A549 (cell line): Measurements from ENCODE around the gene RUNX2. TPM values are rescaled to one million over a fixed set of nuclear protein-coding genes. Genes with fewer than 3 reads are reported as not detected.

Experiments
- ATAC-seq, 2 experiments: fragments of 200-7000 bp in 1 of 2; fragments of >200 bp in 1 of 2; cut with Nextera tagmentation in 1 of 2; cut with Tn5 transposase in 1 of 2; 3 replicates each; pipeline versions ENCODE4 v1.8.0 to v1.9.1; 2018 to 2020; ENCODE audit warnings: mild to moderate bottlenecking in 1 of 2, moderate library complexity in 1 of 2
- CTCF ChIA-PET: fragments of 300-600 bp; sonication (Branson Sonifier 250); formaldehyde crosslinking; extraction: SDS; loops from one replicate; lab custom pipeline; 2021; ENCODE audit warnings: antibody characterized with exemption, inconsistent platforms; lab: Yijun Ruan, JAX
- POLR2A ChIA-PET: fragments of 350-600 bp; formaldehyde crosslinking; extraction: SDS; loops from one replicate; lab custom pipeline; 2021; ENCODE audit warnings: antibody characterized with exemption, inconsistent platforms; lab: Yijun Ruan, JAX
- DNase-seq, 2 experiments: peaks; one replicate each; pipeline versions ENCODE4 v3.0.0 to v3.0.0-alpha.2; 2011 to 2016; ENCODE audit warnings: low read depth in 1 of 2, low spot score in 1 of 2
- FAIRE-seq: peaks from 2 replicates; lab custom pipeline; 2011; peaks lifted over from hg19 to GRCh38; lab: Jason Lieb, UNC
- H3K27ac ChIP-seq, 2 experiments: fragments of >200 bp; sonication (Bioruptor Twin); formaldehyde crosslinking; 3 replicates each; pipeline ENCODE4 v1.5.1; 2016 to 2017
- H3K4me1 ChIP-seq: fragments of >200 bp; sonication (Bioruptor Twin); formaldehyde crosslinking; 3 replicates; pipeline ENCODE4 v1.6.1; 2016
- H3K4me2 ChIP-seq: fragments of >200 bp; sonication (Bioruptor Twin); formaldehyde crosslinking; 3 replicates; pipeline ENCODE4 v1.6.1; 2016
- H3K4me3 ChIP-seq: fragments of >200 bp; sonication (Bioruptor Twin); formaldehyde crosslinking; 3 replicates; pipeline ENCODE4 v1.5.1; 2016
- H3K9me3 ChIP-seq: fragments of >200 bp; sonication (Bioruptor Twin); formaldehyde crosslinking; 3 replicates; pipeline ENCODE4 v1.6.1; 2016
- ATOH8 ChIP-seq: fragments of 250-450 bp; sonication (Bioruptor Pico); IDR thresholded peaks from 2 replicates; pipeline ENCODE4 v1.5.0; 2020; ENCODE audit warnings: low read depth, mild to moderate bottlenecking, moderate library complexity
- CBX2 ChIP-seq: fragments of 200-600 bp; sonication (generic); IDR thresholded peaks from 2 replicates; pipeline ENCODE4 v1.6.1; 2016; ENCODE audit warnings: low read depth, mild to moderate bottlenecking, borderline replicate concordance
- CBX8 ChIP-seq: fragments of 200-600 bp; sonication (generic); IDR thresholded peaks from 2 replicates; pipeline ENCODE4 v1.6.1; 2016
- CTCF ChIP-seq: fragments of >200 bp; sonication (Bioruptor Twin); formaldehyde crosslinking; IDR thresholded peaks from 3 replicates; pipeline ENCODE4 v1.5.1; 2016
- FOSB ChIP-seq: fragments of 250-450 bp; sonication (Bioruptor Pico); IDR thresholded peaks from 2 replicates; pipeline ENCODE4 v1.5.0; 2020; ENCODE audit warnings: mild to moderate bottlenecking, moderate library complexity
- GATA3 ChIP-seq: IDR thresholded peaks from 2 replicates; pipeline ENCODE4 v1.6.1; 2012; ENCODE audit warnings: borderline replicate concordance
- HEYL ChIP-seq: fragments of 250-450 bp; sonication (Bioruptor Pico); IDR thresholded peaks from 2 replicates; pipeline ENCODE4 v1.8.0; 2021; ENCODE audit warnings: mild to moderate bottlenecking, moderate library complexity
- HMGXB4 ChIP-seq: fragments of 250-450 bp; sonication (Bioruptor Pico); IDR thresholded peaks from 2 replicates; pipeline ENCODE4 v1.5.0; 2021; ENCODE audit warnings: mild to moderate bottlenecking, moderate library complexity, borderline replicate concordance
- HOXA7 ChIP-seq: fragments of 250-450 bp; sonication (Bioruptor Pico); IDR thresholded peaks from 2 replicates; pipeline ENCODE4 v1.5.0; 2020; ENCODE audit warnings: mild to moderate bottlenecking, moderate library complexity
- JUNB ChIP-seq: fragments of >200 bp; sonication (Bioruptor Twin); formaldehyde crosslinking; IDR thresholded peaks from 2 replicates; pipeline ENCODE4 v1.6.1; 2016
- MAFK ChIP-seq: fragments of 450-650 bp; IDR thresholded peaks from 2 replicates; pipeline ENCODE4 v1.6.1; 2014; ENCODE audit not compliant: partially characterized antibody
- MYC ChIP-seq: IDR thresholded peaks from 2 replicates; pipeline ENCODE4 v1.6.1; 2012; ENCODE audit warnings: mild to moderate bottlenecking, inconsistent platforms, low read length, improper control_type of control experiment, borderline replicate concordance
- NPAS2 ChIP-seq: fragments of 250-450 bp; sonication (Bioruptor Pico); IDR thresholded peaks from 2 replicates; pipeline ENCODE4 v1.8.0; 2022; ENCODE audit warnings: mild to moderate bottlenecking, moderate library complexity, borderline replicate concordance
- NR3C1 ChIP-seq: fragments of >200 bp; sonication (Bioruptor Twin); formaldehyde crosslinking; IDR thresholded peaks from 3 replicates; pipeline ENCODE4 v1.6.1; 2017
- RAD21 ChIP-seq, 2 experiments: fragments of >200 bp in 1 of 2; sonication (Bioruptor Twin) in 1 of 2; formaldehyde crosslinking in 1 of 2; IDR thresholded peaks in 1 of 2; conservative IDR thresholded peaks in 1 of 2; 2 replicates in 1 of 2; 3 replicates in 1 of 2; pipeline ENCODE4 v1.6.1; 2012 to 2018; ENCODE audit warnings: inconsistent platforms in 1 of 2
- RCOR1 ChIP-seq: fragments of 150-350 bp; IDR thresholded peaks from 2 replicates; pipeline ENCODE4 v1.6.1; 2014; ENCODE audit warnings: antibody characterized with exemption, low read length, low read depth
- RFX5 ChIP-seq: fragments of 450-650 bp; IDR thresholded peaks from 2 replicates; pipeline ENCODE4 v1.7.1; 2014; ENCODE audit warnings: antibody characterized with exemption, mild to moderate bottlenecking, moderate library complexity
- RNF2 ChIP-seq: fragments of 200-600 bp; sonication (generic); IDR thresholded peaks from 2 replicates; pipeline ENCODE4 v1.6.1; 2016; ENCODE audit warnings: low read depth, mild to moderate bottlenecking, antibody characterized with exemption, moderate library complexity, borderline replicate concordance
- SMC3 ChIP-seq: fragments of >200 bp; sonication (Bioruptor Twin); formaldehyde crosslinking; IDR thresholded peaks from 3 replicates; pipeline ENCODE4 v1.6.1; 2018; ENCODE audit warnings: inconsistent platforms
- SREBF2 ChIP-seq: fragments of 450-650 bp; IDR thresholded peaks from 2 replicates; pipeline ENCODE4 v1.6.1; 2014; ENCODE audit warnings: mild to moderate bottlenecking, moderate library complexity
- TFCP2L1 ChIP-seq: fragments of 250-450 bp; sonication (Bioruptor Pico); IDR thresholded peaks from 2 replicates; pipeline ENCODE4 v1.5.0; 2021; ENCODE audit warnings: mild to moderate bottlenecking
- TP53 ChIP-seq: fragments of 250-450 bp; sonication (Bioruptor Pico); IDR thresholded peaks from 2 replicates; pipeline ENCODE4 v1.5.0; 2021; ENCODE audit warnings: mild to moderate bottlenecking, moderate library complexity
- ZNF302 ChIP-seq: fragments of 250-450 bp; sonication (Bioruptor Pico); IDR thresholded peaks from 2 replicates; pipeline ENCODE4 v1.9.0; 2021; ENCODE audit warnings: inconsistent platforms, mild to moderate bottlenecking, moderate library complexity
- ZSCAN20 ChIP-seq: fragments of 250-450 bp; sonication (Bioruptor Pico); IDR thresholded peaks from 2 replicates; pipeline ENCODE4 v1.8.0; 2022; ENCODE audit warnings: mild to moderate bottlenecking, moderate library complexity
- WGBS: methylation state at CpG from one replicate; pipeline ENCODE4 v1.1.6; 2017; ENCODE audit errors: missing lambda C conversion rate; 5-methylcytosine and 5-hydroxymethylcytosine counted together
- polyA plus RNA-seq, 4 experiments: library from polyadenylated mRNA; depleted of rRNA in 3 of 4; stranded (reverse); fragments of >200 nt; fragmentation: RNase III in 1 of 4; extraction: RNeasy Plus Mini Kit Qiagen cat#74134 plus additional on column Dnase treatment in 1 of 4; gene quantifications; 2 replicates in 3 of 4; 3 replicates in 1 of 4; pipeline ENCODE4 v1.2.3, GENCODE V29; 2011 to 2017

Gene RUNX2
- polyA plus RNA-seq, 2 of the 4 experiments (the other 2 are of a cell fraction), result 0.13 to 0.83 TPM

GRCh38 chr6:45521226-45521625, 193.1 kb downstream of the RUNX2 start (continued):
- TF ChIP-seq CTCF, result no peak

DNA sequence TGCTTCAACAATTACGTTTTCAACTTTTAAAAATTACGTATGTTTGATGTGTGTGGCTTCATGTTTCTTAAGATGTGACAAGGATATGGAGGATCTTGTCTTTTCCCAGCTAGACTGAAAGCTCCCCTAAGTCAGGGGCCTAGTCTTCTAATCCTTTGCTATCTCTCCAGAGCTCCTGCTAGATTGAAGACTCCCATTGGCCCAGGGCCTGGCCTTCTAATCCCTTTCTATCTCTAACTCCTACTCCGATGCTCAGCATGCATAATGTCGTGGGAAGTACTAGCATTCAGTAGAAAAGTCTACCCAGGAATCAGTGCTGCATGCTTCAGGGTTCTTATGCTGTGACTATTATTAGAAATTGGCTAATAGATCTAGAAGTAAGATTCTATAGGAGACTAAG, 194.4 kb downstream of the RUNX2 start:
- Histone ChIP-seq H3K4me2 (no peak overlapping the region), H3K4me1 (no peaks in the 10 kb centered on the region), H3K27ac (no peak overlapping the region), H3K4me3 (no peak overlapping the region), H3K9me3 (no peaks in the 10 kb centered on the region)
- ChIA-PET POLR2A (no interaction called here), CTCF (no interaction called here)
- TF ChIP-seq HOXA7 (no peak), TP53 (no peak), NPAS2 (no peak), HEYL (CRISPR knock-in tag) (no peak), RNF2 (no peak), SMC3 (no peak)
- WGBS, result 78% methylated on average over 4 of the region's 4 CpGs
- ATAC-seq, result no peak
- FAIRE-seq, result no peak
- DNase-seq, result no peak

DNA sequence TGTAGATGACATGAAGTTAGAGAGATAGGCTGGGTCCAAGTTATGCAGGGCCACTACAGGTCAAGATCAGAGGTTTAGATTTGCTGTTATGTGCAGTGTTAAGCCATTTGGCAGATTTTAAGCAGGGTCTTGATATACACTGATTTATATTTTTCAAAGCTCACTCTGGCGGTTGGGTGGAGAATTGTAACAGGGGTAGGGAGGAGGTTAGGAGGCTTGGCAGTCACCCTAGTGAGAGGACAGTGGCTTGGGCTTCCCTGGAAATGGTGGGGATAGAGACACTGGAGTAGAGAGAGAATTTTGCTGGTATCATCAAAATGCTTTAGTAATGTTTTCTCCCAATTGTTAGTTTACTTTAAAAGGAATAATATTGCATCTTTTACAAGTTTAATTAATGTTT, 199.1 kb downstream of the RUNX2 start:
- no peak for ATAC-seq
- H3K4me2 ChIP-seq, result no peak overlapping the region
- no peak for TF ChIP-seq HMGXB4 (CRISPR knock-in tag)
- TF ChIP-seq RAD21 (conservative IDR thresholded peaks at IDR 0.05 in 1 of 2, IDR thresholded peaks at IDR 0.05 in 1 of 2), result no peak
- no peak for TF ChIP-seq FOSB (CRISPR knock-in tag)
- no peak for TF ChIP-seq ZSCAN20
- TF ChIP-seq NR3C1, result no peak
- no peak for TF ChIP-seq GATA3
- TF ChIP-seq RFX5, result no peak
- TF ChIP-seq ATOH8 (CRISPR knock-in tag), result no peak
- no peak for TF ChIP-seq MYC
- TF ChIP-seq ZNF302 (CRISPR knock-in tag), result no peak
- no peak for TF ChIP-seq JUNB
- no peak for TF ChIP-seq RCOR1
- TF ChIP-seq TFCP2L1, result no peak
- TF ChIP-seq SREBF2, result no peak
- no peak for TF ChIP-seq CTCF
- TF ChIP-seq CBX8, result no peak
- no peak for TF ChIP-seq MAFK
- TF ChIP-seq CBX2, result no peak
- TF ChIP-seq, all 56 proteins: peak for 0
- Histone ChIP-seq H3K4me3 (no peak overlapping the region), H3K4me1 (no peaks in the 10 kb centered on the region), H3K9me3 (no peaks in the 10 kb centered on the region), H3K27ac (no peak overlapping the region)
- 57% methylated on average over 1 of the region's 1 CpG for WGBS
- ChIA-PET POLR2A (no interaction called here), CTCF (no interaction called here)
- FAIRE-seq (no peak), DNase-seq (no peak)
